Ishikawa (cell line): Measurements from ENCODE around the gene RIPOR3.

Source experiments
- CREB1 ChIP-seq: IDR thresholded peaks from 2 replicates; pipeline ENCODE4 v1.6.1; 2012; ENCODE audit warnings: low read depth
- FOXM1 ChIP-seq: IDR thresholded peaks from 2 replicates; pipeline ENCODE4 v1.6.1; 2012; ENCODE audit warnings: low read depth, borderline replicate concordance
- REST ChIP-seq: IDR thresholded peaks from 2 replicates; pipeline ENCODE4 v1.6.1; 2012; ENCODE audit warnings: low read depth, mild to moderate bottlenecking
- TAF1 ChIP-seq: IDR thresholded peaks from 2 replicates; pipeline ENCODE4 v1.6.1; 2012; ENCODE audit warnings: low read depth, mild to moderate bottlenecking

GRCh38 chr20:50673146-50673465, 18.2 kb downstream of the RIPOR3 start:
- TF ChIP-seq REST (no peak), CREB1 (no peak), TAF1 (no peak), FOXM1 (no peak)
